T-helper 17 cell (primary cell): Measurements from ENCODE around the gene FHIT. TPM values are rescaled to one million over a fixed set of nuclear protein-coding genes. Genes with fewer than 3 reads are reported as not detected.

ENCODE experiments used
- ATAC-seq: fragments of 150-1000 bp; cut with Tn5 transposase; 2 replicates; pipeline ENCODE4 v1.10.0; 2021; ENCODE audit warnings: mild to moderate bottlenecking, moderate library complexity
- DNase-seq, 3 donors: peaks; one replicate each; pipeline versions ENCODE4 v3.0.0 to v3.0.0-alpha.2; 2020 to 2021
- H3K9me3 ChIP-seq: one replicate; pipeline ENCODE4 v1.7.0; 2013; ENCODE audit warnings: low read length, mild to moderate bottlenecking; ENCODE audit not compliant: control insufficient read depth, poor library complexity, severe bottlenecking
- H3K27ac Mint-ChIP-seq: one replicate; pipeline ENCODE4 v1.8.0; 2022; ENCODE audit warnings: mild to moderate bottlenecking, moderate library complexity, mixed read lengths
- H3K27me3 Mint-ChIP-seq: one replicate; pipeline ENCODE4 v1.8.0; 2022; ENCODE audit warnings: mixed read lengths
- H3K36me3 Mint-ChIP-seq: one replicate; pipeline ENCODE4 v1.8.0; 2022; ENCODE audit warnings: low read depth, mixed read lengths
- H3K4me1 Mint-ChIP-seq: one replicate; pipeline ENCODE4 v1.8.0; 2022; ENCODE audit warnings: mild to moderate bottlenecking, mixed read lengths
- H3K4me3 Mint-ChIP-seq: one replicate; pipeline ENCODE4 v1.8.0; 2022; ENCODE audit warnings: mild to moderate bottlenecking, moderate library complexity, mixed read lengths
- total RNA-seq, 4 donors: library from RNA in 2 of 4; stranded (reverse) in 2 of 4; gene quantifications; one replicate each; pipeline ENCODE4 v1.2.3 and lab custom pipeline; 2022 to 2026

FHIT gene
- total RNA-seq, 2 donors from 2014 or later, result 18.8 to 28.6 TPM

DNA sequence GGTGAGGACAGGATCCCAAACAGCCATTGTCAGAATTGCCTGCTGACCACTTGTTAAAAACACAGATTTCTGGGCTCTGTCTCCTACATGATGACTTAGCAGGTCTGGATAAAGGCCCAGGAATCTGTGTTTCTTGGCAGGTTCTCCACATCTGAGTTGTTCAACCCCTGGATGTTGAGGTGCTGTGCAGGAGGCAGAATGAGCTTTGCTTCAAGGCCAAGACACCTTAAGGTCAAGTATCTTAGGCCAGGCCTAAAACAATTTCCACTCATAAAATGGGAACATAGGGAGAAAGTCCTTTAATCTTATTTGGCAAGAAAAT lies 1522.7 kb downstream of the FHIT start:
- ATAC-seq (no peak), DNase-seq (no peak)
- H3K36me3 Mint-ChIP-seq, result peaks cover 2% of the 10 kb centered on the region
- no peaks in the 10 kb centered on the region for H3K9me3 ChIP-seq
- H3K27me3 Mint-ChIP-seq, result no peaks in the 10 kb centered on the region
- no peak overlapping the region for H3K4me3 Mint-ChIP-seq
- H3K27ac Mint-ChIP-seq, result no peak overlapping the region
- peaks cover 12% of the 10 kb centered on the region for H3K4me1 Mint-ChIP-seq

DNA sequence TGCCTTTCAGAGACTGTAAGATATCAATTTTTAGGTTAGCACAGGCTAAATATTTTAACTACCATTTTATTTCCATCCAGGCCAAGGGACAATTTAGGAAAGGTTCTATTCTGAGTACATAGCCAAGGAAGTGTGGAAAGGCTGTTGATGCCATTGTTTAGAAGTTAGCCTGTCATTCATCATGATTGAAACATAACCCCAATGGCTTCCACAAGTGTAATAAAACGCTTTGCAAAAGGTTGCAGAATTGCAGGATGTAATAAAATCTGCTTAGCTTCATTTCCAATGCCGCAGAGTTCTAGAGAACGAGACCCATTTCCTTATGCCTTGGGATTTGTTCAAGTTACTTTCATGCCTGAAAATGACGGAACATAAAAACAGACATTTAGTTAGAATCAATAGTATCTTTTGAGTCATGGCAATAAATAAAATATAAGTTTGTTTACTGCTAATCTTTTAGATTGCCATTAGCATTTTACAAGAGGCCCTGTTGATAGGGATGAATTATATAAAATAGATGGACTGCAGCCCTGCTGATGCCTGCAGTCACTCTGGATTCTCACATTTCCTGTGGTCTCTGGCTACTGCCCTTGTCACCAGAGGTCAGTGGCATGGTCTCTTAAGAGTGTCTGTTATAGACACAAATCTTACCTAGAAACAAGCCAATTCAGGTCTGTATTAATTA lies 1523.2 kb downstream of the FHIT start:
- Mint-ChIP-seq H3K36me3 (peaks cover 2% of the 10 kb centered on the region), H3K4me1 (peaks cover 12% of the 10 kb centered on the region), H3K4me3 (no peak overlapping the region), H3K27ac (no peak overlapping the region), H3K27me3 (no peaks in the 10 kb centered on the region)
- no peaks in the 10 kb centered on the region for H3K9me3 ChIP-seq
- no peak for ATAC-seq
- no peak for DNase-seq

DNA sequence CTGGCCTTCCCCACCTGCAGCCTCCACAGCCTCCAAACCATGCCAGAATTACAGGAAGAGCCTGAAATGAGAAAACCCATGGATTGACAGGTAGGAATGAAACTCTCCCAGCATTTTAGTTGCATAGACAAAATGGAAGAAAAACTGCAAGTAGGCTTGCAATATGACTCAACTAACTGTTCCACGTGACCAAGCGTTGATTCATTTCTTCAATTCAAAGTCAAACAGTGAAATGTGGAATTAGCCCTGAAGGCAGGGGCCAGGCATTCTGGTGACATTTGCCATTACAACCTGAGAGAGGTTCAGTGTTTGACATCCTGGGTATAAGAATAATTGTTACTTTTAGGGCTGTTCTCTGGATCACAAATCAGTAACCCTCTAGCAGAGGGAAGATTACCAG lies 1525.0 kb downstream of the FHIT start:
- H3K9me3 ChIP-seq, result no peaks in the 10 kb centered on the region
- Mint-ChIP-seq H3K27ac (no peak overlapping the region), H3K27me3 (no peaks in the 10 kb centered on the region), H3K4me1 (peaks cover 4% of the 10 kb centered on the region), H3K36me3 (peaks cover 2% of the 10 kb centered on the region), H3K4me3 (no peak overlapping the region)
- no peak for ATAC-seq
- no peak for DNase-seq

DNA sequence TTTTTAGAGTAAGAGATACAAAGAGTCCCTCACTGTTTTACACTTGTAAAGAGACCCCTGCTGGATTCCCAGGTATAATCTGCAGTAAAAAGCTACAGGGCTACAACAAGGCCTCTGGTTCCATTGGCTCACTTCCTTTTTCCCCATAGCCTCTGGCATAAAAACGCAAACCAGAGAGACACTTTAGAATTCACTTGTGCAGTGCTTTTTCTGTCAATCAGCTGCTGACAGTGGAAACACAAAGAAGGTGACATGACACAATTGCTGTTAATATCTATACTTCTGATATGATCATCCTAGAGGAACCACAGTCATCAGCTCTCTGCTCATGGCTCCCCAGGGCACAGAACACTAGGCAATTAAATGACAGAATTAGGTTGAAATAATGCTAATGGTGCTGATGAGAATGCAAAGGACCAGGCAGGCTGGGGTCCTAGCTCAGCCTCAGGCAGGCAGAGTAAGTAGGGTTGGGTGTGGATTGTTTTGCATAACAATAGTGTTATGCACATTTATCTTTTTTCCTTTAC lies 1533.5 kb downstream of the FHIT start:
- H3K27ac Mint-ChIP-seq, result no peak overlapping the region
- H3K36me3 Mint-ChIP-seq, result peaks cover 2% of the 10 kb centered on the region
- ATAC-seq (no peak), DNase-seq (no peak)
- peaks cover 15% of the 10 kb centered on the region for H3K27me3 Mint-ChIP-seq
- no peaks in the 10 kb centered on the region for H3K4me1 Mint-ChIP-seq
- H3K4me3 Mint-ChIP-seq, result no peak overlapping the region
- no peaks in the 10 kb centered on the region for H3K9me3 ChIP-seq

DNA sequence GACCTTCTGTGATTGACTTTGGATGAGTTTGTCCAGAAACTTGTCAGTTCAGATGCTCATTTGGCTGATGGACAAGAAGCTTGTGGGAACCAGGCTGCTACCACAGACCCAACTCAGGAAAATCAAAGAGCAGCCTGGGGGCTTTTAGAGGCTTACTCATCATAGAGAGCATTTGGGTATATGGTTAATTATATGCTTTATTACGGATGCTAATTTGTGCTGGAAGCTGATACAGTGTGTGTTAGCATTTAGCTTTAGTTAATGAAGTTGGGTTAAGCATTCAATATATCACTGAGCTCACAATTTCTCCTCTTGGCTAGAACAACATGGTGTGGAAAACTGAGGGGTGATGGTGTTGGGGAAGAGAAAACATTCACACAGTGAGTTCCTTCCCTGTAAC lies 1537.2 kb downstream of the FHIT start:
- DNase-seq (no peak), ATAC-seq (no peak)
- peaks cover 2% of the 10 kb centered on the region for H3K36me3 Mint-ChIP-seq
- H3K27me3 Mint-ChIP-seq, result peaks cover 3% of the 10 kb centered on the region
- no peaks in the 10 kb centered on the region for H3K9me3 ChIP-seq
- H3K4me3 Mint-ChIP-seq, result no peak overlapping the region
- no peaks in the 10 kb centered on the region for H3K4me1 Mint-ChIP-seq
- H3K27ac Mint-ChIP-seq, result no peak overlapping the region

DNA sequence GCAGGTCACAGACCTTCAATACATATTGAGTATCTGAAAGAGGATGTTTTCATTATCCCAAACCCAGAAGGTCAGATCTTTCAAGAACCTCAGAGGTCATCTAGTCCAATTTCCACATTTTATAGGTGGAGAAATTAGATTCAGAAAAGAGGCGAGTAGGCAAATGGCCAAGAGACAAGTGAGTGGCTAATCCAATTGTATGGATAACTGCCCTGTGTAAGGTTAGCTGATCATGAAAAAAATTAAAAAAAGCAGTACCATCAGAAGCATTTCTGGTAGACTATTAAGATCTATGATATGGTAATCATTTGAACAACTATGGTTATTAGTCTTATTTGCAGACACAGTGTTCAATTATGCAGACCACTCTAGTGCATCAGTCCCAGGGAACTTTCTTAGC lies 1540.7 kb downstream of the FHIT start:
- no peaks in the 10 kb centered on the region for H3K9me3 ChIP-seq
- Mint-ChIP-seq H3K27ac (no peak overlapping the region), H3K27me3 (no peaks in the 10 kb centered on the region), H3K4me1 (no peaks in the 10 kb centered on the region), H3K36me3 (peaks cover 2% of the 10 kb centered on the region), H3K4me3 (no peak overlapping the region)
- DNase-seq (no peak), ATAC-seq (no peak)

DNA sequence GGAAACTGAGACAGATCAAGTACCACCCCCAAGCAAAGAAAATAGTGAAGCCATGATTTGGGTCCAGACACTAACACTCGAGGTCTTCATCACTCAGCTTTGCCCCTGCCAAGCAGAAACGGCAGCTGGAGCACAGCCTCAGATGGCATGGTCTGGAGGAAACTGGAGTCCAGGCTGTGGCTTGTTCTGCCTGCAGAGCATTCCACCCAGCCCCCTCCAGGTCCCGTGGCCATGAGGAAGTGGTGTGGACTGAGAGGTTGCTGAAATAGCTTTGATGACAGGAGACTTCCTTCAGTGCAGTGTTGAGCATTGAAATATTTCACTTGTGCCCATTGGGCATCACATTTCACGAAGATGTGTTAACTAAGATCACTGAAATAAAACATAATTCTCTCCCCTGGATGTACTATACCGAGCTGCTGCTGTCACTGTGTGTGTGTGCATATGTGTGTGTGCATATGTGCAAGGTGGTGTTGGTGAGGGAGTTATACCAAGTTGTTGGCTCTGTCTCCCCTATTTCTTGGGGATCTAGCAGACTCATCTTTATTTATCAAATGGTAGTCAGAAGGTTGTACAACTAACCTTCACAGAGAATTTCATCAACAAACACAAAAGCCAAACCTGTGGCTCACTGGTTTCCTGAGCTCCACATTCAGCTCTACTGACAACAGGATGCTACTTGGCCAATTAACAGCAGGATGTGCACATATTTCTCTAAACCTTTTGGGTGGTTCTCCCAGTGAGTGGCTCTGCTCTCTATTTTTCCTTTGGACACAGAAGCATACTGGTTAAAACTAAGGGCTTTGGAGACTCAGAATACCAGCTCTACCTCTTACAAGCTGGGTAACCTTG lies 1541.3 kb downstream of the FHIT start:
- Mint-ChIP-seq H3K4me1 (no peaks in the 10 kb centered on the region), H3K36me3 (peaks cover 2% of the 10 kb centered on the region), H3K27ac (no peak overlapping the region), H3K4me3 (no peak overlapping the region), H3K27me3 (no peaks in the 10 kb centered on the region)
- peak; percentile 62 for ATAC-seq
- no peak for DNase-seq
- no peaks in the 10 kb centered on the region for H3K9me3 ChIP-seq

DNA sequence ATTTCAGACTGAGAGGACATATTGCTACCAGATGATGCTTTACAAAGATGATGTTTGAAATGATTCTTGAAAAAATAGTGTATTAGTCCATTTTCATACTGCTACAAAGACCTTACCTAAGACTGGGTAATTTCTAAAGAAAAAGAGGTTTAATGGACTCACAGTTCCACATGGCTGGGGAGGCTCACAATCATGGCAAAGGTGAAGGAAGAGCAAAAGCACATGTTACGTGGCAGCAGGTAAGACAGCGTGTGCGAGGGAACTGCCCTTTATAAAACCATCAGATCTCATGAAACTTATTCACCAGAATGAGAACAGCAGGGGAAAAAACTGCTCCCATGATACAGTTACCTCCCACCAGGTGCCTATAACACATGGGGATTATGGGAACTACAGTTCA lies 1543.0 kb downstream of the FHIT start:
- DNase-seq, result no peak
- H3K4me3 Mint-ChIP-seq, result no peak overlapping the region
- H3K27me3 Mint-ChIP-seq, result no peaks in the 10 kb centered on the region
- H3K9me3 ChIP-seq, result no peaks in the 10 kb centered on the region
- no peak for ATAC-seq
- H3K4me1 Mint-ChIP-seq, result no peaks in the 10 kb centered on the region
- peaks cover 2% of the 10 kb centered on the region for H3K36me3 Mint-ChIP-seq
- H3K27ac Mint-ChIP-seq, result no peak overlapping the region

DNA sequence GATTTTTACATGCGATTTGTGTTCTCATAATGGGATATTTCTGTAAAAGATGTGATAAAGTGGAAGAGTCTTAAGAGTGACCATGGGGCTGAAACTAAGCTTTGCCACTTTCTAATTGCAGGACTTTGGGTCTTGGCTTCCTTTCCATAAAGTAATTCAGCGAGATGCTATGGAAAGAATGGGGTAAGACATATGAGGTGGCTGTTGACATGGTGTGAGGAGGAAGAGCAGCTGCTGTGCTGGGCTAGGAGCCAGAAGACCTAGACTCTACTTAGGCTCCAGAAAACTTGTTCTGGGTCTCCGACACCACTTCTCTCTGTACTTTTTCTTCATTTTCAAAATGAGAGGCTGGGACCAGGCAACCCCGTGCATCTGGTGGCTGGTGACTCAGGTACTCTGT lies 1547.0 kb downstream of the FHIT start:
- Mint-ChIP-seq H3K27me3 (peaks cover 4% of the 10 kb centered on the region), H3K36me3 (no peaks in the 10 kb centered on the region), H3K4me3 (no peak overlapping the region)

DNA sequence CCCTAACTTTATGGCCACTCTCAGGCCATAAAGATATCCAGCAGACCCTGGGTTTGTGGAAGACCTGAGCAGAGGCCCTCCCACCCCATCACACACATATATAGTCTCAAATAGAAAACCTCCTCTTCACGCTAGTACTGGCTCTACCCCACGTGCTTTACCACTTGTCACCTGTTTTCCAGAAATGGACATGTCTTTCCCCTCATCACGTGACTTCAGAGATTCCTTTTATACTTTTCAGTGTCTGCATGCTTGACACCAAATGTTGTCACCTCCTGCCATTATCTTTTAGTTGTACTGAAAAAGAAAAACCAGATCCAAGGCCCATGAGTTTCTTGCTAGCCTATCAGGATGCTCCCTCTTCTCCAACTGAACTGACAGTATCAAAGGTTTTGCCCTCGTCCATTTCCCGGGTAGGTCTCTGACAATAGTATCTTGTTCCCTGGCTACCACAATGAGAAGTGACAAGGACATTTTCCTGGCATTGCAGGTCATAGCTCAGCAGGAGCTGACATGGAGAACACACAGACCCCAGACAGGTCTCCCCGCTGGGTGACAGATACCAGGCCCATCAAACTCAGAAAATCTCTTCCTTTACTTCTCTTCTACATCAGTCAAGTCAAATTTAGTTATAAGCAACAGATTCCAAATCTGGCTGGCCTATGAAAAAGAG lies 1551.5 kb downstream of the FHIT start:
- no peak overlapping the region for H3K27ac Mint-ChIP-seq
- DNase-seq, result no peak
- H3K27me3 Mint-ChIP-seq, result peaks cover 4% of the 10 kb centered on the region
- no peaks in the 10 kb centered on the region for H3K36me3 Mint-ChIP-seq
- no peaks in the 10 kb centered on the region for H3K4me1 Mint-ChIP-seq
- no peak overlapping the region for H3K4me3 Mint-ChIP-seq
- ATAC-seq, result no peak
- H3K9me3 ChIP-seq, result no peaks in the 10 kb centered on the region

More for the DNA sequence above, 1547.0 kb downstream of the FHIT start:
- DNase-seq (no peak), ATAC-seq (no peak)
- Mint-ChIP-seq H3K27ac (no peak overlapping the region), H3K4me1 (no peaks in the 10 kb centered on the region)
- H3K9me3 ChIP-seq, result no peaks in the 10 kb centered on the region
